Measurements from ENCODE around the gene LRRN3.

GRCh38 chr7:111105269-111105668 is 14.3 kb downstream of the LRRN3 start:
- no peak for TF ChIP-seq CTCF (IDR thresholded peaks at IDR 0.05; ENCODE audit: insufficient read depth, low read depth, low read length)
- no peak for TF ChIP-seq EZH2 (IDR thresholded peaks at IDR 0.05; ENCODE audit: insufficient read depth, low read length)
